WTC11 (cell line): Measurements from ENCODE around the gene PAK5. TPM values are rescaled to one million over a fixed set of nuclear protein-coding genes. Genes with fewer than 3 reads are reported as not detected.

ENCODE experiments used
- ATAC-seq: fragments of 200-7000 bp; cut with Tn5 transposase; 2 replicates; pipeline ENCODE4 v1.10.0; 2021; ENCODE audit warnings: mild to moderate bottlenecking, moderate library complexity
- CTCF ChIA-PET: fragments of 300-600 bp; sonication (Branson Sonifier 250); formaldehyde crosslinking; loops from one replicate; lab custom pipeline; 2021; ENCODE audit warnings: antibody characterized with exemption; lab: Charles Lee
- POLR2A ChIA-PET: fragments of 350-600 bp; sonication (Branson Sonifier 250); formaldehyde crosslinking; loops from one replicate; lab custom pipeline; 2021; ENCODE audit warnings: antibody characterized with exemption; lab: Charles Lee
- DNase-seq: peaks from one replicate; pipeline ENCODE4 v3.0.0; 2021; ENCODE audit warnings: low spot score
- H3K27ac Mint-ChIP-seq: 2 replicates; pipeline ENCODE4 v1.8.0; 2021; ENCODE audit warnings: mixed read lengths
- H3K27me3 Mint-ChIP-seq: 2 replicates; pipeline ENCODE4 v1.8.0; 2021; ENCODE audit warnings: low read depth, mild to moderate bottlenecking, moderate library complexity, mixed read lengths
- H3K36me3 Mint-ChIP-seq: 2 replicates; pipeline ENCODE4 v1.8.0; 2021; ENCODE audit warnings: mixed read lengths
- H3K4me1 Mint-ChIP-seq: 2 replicates; pipeline ENCODE4 v1.8.0; 2022; ENCODE audit warnings: mixed read lengths
- H3K4me3 Mint-ChIP-seq: 2 replicates; pipeline ENCODE4 v1.8.0; 2021; ENCODE audit warnings: mild to moderate bottlenecking, moderate library complexity, mixed read lengths
- H3K9me3 Mint-ChIP-seq: 2 replicates; pipeline ENCODE4 v1.8.0; 2021; ENCODE audit warnings: mixed read lengths
- AFF4 ChIP-seq: sonication (generic); formaldehyde crosslinking; IDR thresholded peaks from 2 replicates; pipeline ENCODE4 v1.8.1; 2023; ENCODE audit warnings: mild to moderate bottlenecking, missing genetic modification reagents, borderline replicate concordance
- ARID4B ChIP-seq: sonication (generic); formaldehyde crosslinking; IDR thresholded peaks from 2 replicates; pipeline ENCODE4 v1.8.0; 2023; ENCODE audit warnings: missing genetic modification reagents, mild to moderate bottlenecking, borderline replicate concordance
- ATF6 ChIP-seq: sonication (generic); formaldehyde crosslinking; IDR thresholded peaks from 2 replicates; pipeline ENCODE4 v1.8.1; 2023; ENCODE audit warnings: mild to moderate bottlenecking, missing genetic modification reagents
- E2F4 ChIP-seq: sonication (generic); formaldehyde crosslinking; IDR thresholded peaks from 2 replicates; pipeline ENCODE4 v1.8.1; 2022; ENCODE audit warnings: low read depth, mild to moderate bottlenecking, moderate library complexity, missing genetic modification reagents, borderline replicate concordance
- E2F5 ChIP-seq: sonication (generic); formaldehyde crosslinking; IDR thresholded peaks from 2 replicates; pipeline ENCODE4 v1.8.1; 2022; ENCODE audit warnings: mild to moderate bottlenecking, moderate library complexity, missing genetic modification reagents
- ELF4 ChIP-seq: sonication (generic); formaldehyde crosslinking; IDR thresholded peaks from 2 replicates; pipeline ENCODE4 v1.8.1; 2022; ENCODE audit warnings: low read depth, mild to moderate bottlenecking, moderate library complexity, missing genetic modification reagents
- ERG ChIP-seq: fragments of 250-450 bp; sonication (Bioruptor Pico); IDR thresholded peaks from 2 replicates; pipeline ENCODE4 v1.8.0; 2021; ENCODE audit warnings: mild to moderate bottlenecking
- ETV6 ChIP-seq: sonication (generic); formaldehyde crosslinking; IDR thresholded peaks from 2 replicates; pipeline ENCODE4 v1.8.1; 2022; ENCODE audit warnings: mild to moderate bottlenecking, missing genetic modification reagents
- FOXP1 ChIP-seq: sonication (generic); formaldehyde crosslinking; IDR thresholded peaks from 2 replicates; pipeline ENCODE4 v1.8.0; 2022; ENCODE audit warnings: missing genetic modification reagents, mild to moderate bottlenecking, moderate library complexity, borderline replicate concordance
- NFATC4 ChIP-seq: fragments of 250-450 bp; sonication (Bioruptor Pico); IDR thresholded peaks from 2 replicates; pipeline ENCODE4 v1.9.0; 2021; ENCODE audit warnings: mild to moderate bottlenecking
- NFE2L1 ChIP-seq: sonication (generic); formaldehyde crosslinking; IDR thresholded peaks from 2 replicates; pipeline ENCODE4 v1.8.1; 2023; ENCODE audit warnings: missing genetic modification reagents
- NR1H2 ChIP-seq: sonication (generic); formaldehyde crosslinking; IDR thresholded peaks from 2 replicates; pipeline ENCODE4 v1.9.0; 2021; ENCODE audit warnings: mild to moderate bottlenecking, moderate library complexity, missing genetic modification reagents
- ZBTB43 ChIP-seq: sonication (generic); formaldehyde crosslinking; IDR thresholded peaks from 2 replicates; pipeline ENCODE4 v1.8.1; 2023; ENCODE audit warnings: mild to moderate bottlenecking, missing genetic modification reagents
- ZNF425 ChIP-seq: fragments of 250-450 bp; sonication (Bioruptor Pico); conservative IDR thresholded peaks from 2 replicates; pipeline ENCODE4 v1.9.0; 2021; ENCODE audit warnings: mild to moderate bottlenecking
- total RNA-seq: library from RNA; stranded (reverse); gene quantifications from 3 replicates; pipeline ENCODE4 v1.2.3, GENCODE V29; 2021

PAK5 gene
- total RNA-seq, 1 experiment from 2014 or later: 0.31 TPM

GRCh38 chr20:9594284-9594875 lies 244.5 kb downstream of the PAK5 start (continued):
- TF ChIP-seq ZNF425 (CRISPR knock-in tag) (no peak), FOXP1 (CRISPR knock-in tag) (no peak), ETV6 (CRISPR knock-in tag) (no peak), ZBTB43 (CRISPR knock-in tag) (no peak), AFF4 (CRISPR knock-in tag) (no peak), E2F4 (CRISPR knock-in tag) (no peak)
- TF ChIP-seq, all 79 proteins: peak for 0

- Mint-ChIP-seq H3K27ac (no peak overlapping the region), H3K36me3 (no peaks in the 10 kb centered on the region), H3K4me3 (no peak overlapping the region), H3K27me3 (no peaks in the 10 kb centered on the region), H3K9me3 (no peaks in the 10 kb centered on the region), H3K4me1 (peaks cover 3% of the 10 kb centered on the region; the same call in 1 of the 2 replicates)
- CTCF ChIA-PET: interaction anchor here (0.6 to 0.9 kb wide), 2 partner anchors 17 to 124 kb away, joined by 3 read pairs; no protein-coding TSS in a partner anchor
- POLR2A ChIA-PET: no interaction called here
- ATAC-seq: no peak
- DNase-seq: no peak
- TF ChIP-seq NFE2L1 (CRISPR knock-in tag) (no peak), ELF4 (CRISPR knock-in tag) (no peak), ATF6 (CRISPR knock-in tag) (no peak), NFATC4 (no peak), E2F5 (CRISPR knock-in tag) (no peak), NR1H2 (CRISPR knock-in tag) (no peak), ERG (no peak), ZBTB43 (CRISPR knock-in tag) (no peak), ARID4B (CRISPR knock-in tag) (no peak)
Observed at GRCh38 chr20:9592419-9592818, 246.5 kb downstream of the PAK5 start.
